MM.1S (cell line): ENCODE measurements around the gene MPDU1.

ENCODE experiments used
- CTCF ChIP-seq: fragments of 300-600 bp; sonication (generic); IDR thresholded peaks from 2 replicates; pipeline ENCODE4 v1.5.1; 2016; ENCODE audit warnings: antibody characterized with exemption, low read length, mixed read lengths
- EZH2 ChIP-seq: fragments of 300-600 bp; sonication (generic); optimal IDR thresholded peaks from 2 replicates; pipeline ENCODE3; 2017; ENCODE audit warnings: low read depth, mild to moderate bottlenecking, antibody characterized with exemption, low read length, mixed read lengths
- EZH2phosphoT487 ChIP-seq: fragments of 300-600 bp; sonication (generic); IDR thresholded peaks from 2 replicates; pipeline ENCODE4 v1.6.1; 2018; ENCODE audit warnings: antibody characterized with exemption, low read length

DNA sequence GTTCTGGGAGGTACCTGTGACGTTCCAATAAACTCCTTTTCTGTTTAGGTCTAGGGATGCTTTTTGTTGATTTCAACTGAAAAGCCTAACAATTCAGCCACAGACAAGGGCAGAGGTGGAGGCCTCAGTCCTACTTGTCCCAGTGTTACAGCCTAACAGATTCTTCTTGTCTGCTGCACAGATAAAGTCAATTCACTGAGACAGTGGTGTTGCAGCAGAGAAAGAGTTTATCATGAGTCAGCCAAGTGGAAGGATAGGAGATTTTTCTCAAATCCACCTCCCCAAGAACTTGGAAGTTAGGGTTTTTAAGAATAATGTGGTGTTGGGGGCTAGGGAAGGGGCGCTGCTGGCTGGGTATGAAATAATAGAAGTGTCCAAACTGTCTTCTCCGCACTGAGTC lies 45.6 kb upstream of the MPDU1 start:
- TF ChIP-seq EZH2 (no peak), CTCF (no peak), EZH2phosphoT487 (no peak)
